ENCODE data around the gene ASF1B.
"Not testable (repeated sequence)": the region's sequence is repeated elsewhere in the genome, so short reads cannot be mapped to it uniquely, and the experiment has no call there.

The ASF1B gene

GRCh38 chr19:14136509-14137281 is at the start of gene ASF1B:
Gene ASF1B (minus strand): TSS chr19:14136589. CDS start chr19:14136456, 133 bp downstream.
- peak; percentile 77 to 100 (median 99) for DNase-seq

- DNase-seq: not testable (repeated sequence)
Measured at GRCh38 chr19:14185691-14186090, 49.3 kb upstream of the ASF1B start.

- no peak for DNase-seq
Measured at GRCh38 chr19:14185158-14185557, 48.8 kb upstream of the ASF1B start.

- DNase-seq: no peak
Measured at GRCh38 chr19:14183741-14184350, 47.5 kb upstream of the ASF1B start.

GRCh38 chr19:14182476-14182875 is 46.1 kb upstream of the ASF1B start:
- DNase-seq: peak in 1 of 51 donors; percentile 10

GRCh38 chr19:14181906-14182305 is 45.5 kb upstream of the ASF1B start:
- no peak for DNase-seq

- DNase-seq: not testable (repeated sequence)
Measured at GRCh38 chr19:14181199-14181598, 44.8 kb upstream of the ASF1B start.

- no peak for DNase-seq
Measured at GRCh38 chr19:14177496-14178074, 41.2 kb upstream of the ASF1B start.

- DNase-seq: no peak
Measured at GRCh38 chr19:14175351-14175792, 39.0 kb upstream of the ASF1B start.

GRCh38 chr19:14174883-14175282 is 38.5 kb upstream of the ASF1B start:
- no peak for DNase-seq

- no peak for DNase-seq
Measured at GRCh38 chr19:14168993-14169392, 32.6 kb upstream of the ASF1B start.

- no peak for DNase-seq
Measured at GRCh38 chr19:14168259-14168972, 32.0 kb upstream of the ASF1B start.

GRCh38 chr19:14167576-14168138 is 31.3 kb upstream of the ASF1B start:
- DNase-seq: no peak

- no peak for DNase-seq
Measured at GRCh38 chr19:14166999-14167575, 30.7 kb upstream of the ASF1B start.

GRCh38 chr19:14165990-14166830 is 29.8 kb upstream of the ASF1B start:
- no peak for DNase-seq

- DNase-seq: no peak
Measured at GRCh38 chr19:14164724-14165493, 28.5 kb upstream of the ASF1B start.

- DNase-seq: no peak
Measured at GRCh38 chr19:14164082-14164481, 27.7 kb upstream of the ASF1B start.

- no peak for DNase-seq
Measured at GRCh38 chr19:14162871-14163297, 26.5 kb upstream of the ASF1B start.

- no peak for DNase-seq
Measured at GRCh38 chr19:14161305-14161704, 24.9 kb upstream of the ASF1B start.
